SK-N-SH (cell line): ENCODE measurements around the gene SYNE1. TPM values are rescaled to one million over a fixed set of nuclear protein-coding genes. Genes with fewer than 3 reads are reported as not detected.
A peak's percentile ranks its signal among the peaks of the same experiment; 100 is the strongest.

ENCODE experiments used
- CTCF ChIA-PET: fragments of 300-600, 350-600 bp; formaldehyde crosslinking; extraction: SDS; loops from one replicate; lab custom pipeline; 2021; lab: Yijun Ruan, JAX
- POLR2A ChIA-PET: fragments of 350-600 bp; sonication (Branson Sonifier 250); formaldehyde crosslinking; extraction: SDS; loops from one replicate; lab custom pipeline; 2020; ENCODE audit warnings: antibody characterized with exemption, inconsistent platforms; lab: Yijun Ruan, JAX
- DNase-seq: peaks from one replicate; pipeline ENCODE4 v3.0.0; 2012
- H2AFZ ChIP-seq: fragments of 200-600 bp; sonication (generic); 2 replicates; pipeline ENCODE4 v1.8.1; 2016; ENCODE audit warnings: antibody characterized with exemption, mild to moderate bottlenecking, low read depth
- H3F3A ChIP-seq: fragments of 200-600 bp; sonication (generic); replicated peaks from 2 replicates; pipeline ENCODE3; 2016; ENCODE audit warnings: antibody characterized with exemption, mild to moderate bottlenecking; ENCODE audit not compliant: insufficient read depth
- H3K27ac ChIP-seq, 2 experiments: fragments of 200-500 bp in 1 of 2; fragments of 200-600 bp in 1 of 2; sonication (Bioruptor generic) in 1 of 2; sonication (generic), shearing (Covaris generic) in 1 of 2; 2 replicates each; pipeline versions ENCODE4 v1.5.1 to v1.6.1; 2014 to 2016; ENCODE audit warnings: low read depth in 2 of 2, inconsistent platforms in 1 of 2, low read length in 1 of 2, mild to moderate bottlenecking in 1 of 2, mixed read lengths in 1 of 2
- H3K27me3 ChIP-seq: fragments of 200-600 bp; sonication (generic), shearing (Covaris generic); 2 replicates; pipeline ENCODE4 v1.6.1; 2016; ENCODE audit warnings: mixed run types; ENCODE audit not compliant: insufficient read depth
- H3K36me3 ChIP-seq, 2 experiments: fragments of 200-500 bp in 1 of 2; fragments of 200-600 bp in 1 of 2; sonication (Bioruptor generic) in 1 of 2; sonication (generic) in 1 of 2; replicated peaks in 1 of 2; 2 replicates each; pipeline versions ENCODE3 to v1.5.1; 2014 to 2016; ENCODE audit warnings: low read length in 1 of 2, mild to moderate bottlenecking in 1 of 2; ENCODE audit not compliant: insufficient read depth in 2 of 2, control insufficient read depth in 1 of 2
- H3K4me1 ChIP-seq, 2 experiments: fragments of 200-500 bp in 1 of 2; fragments of 200-600 bp in 1 of 2; sonication (Bioruptor generic) in 1 of 2; sonication (generic), shearing (Covaris generic) in 1 of 2; 2 replicates each; pipeline versions ENCODE4 v1.5.1 to v1.6.1; 2014 to 2016; ENCODE audit warnings: low read depth in 1 of 2, low read length in 1 of 2, mixed run types in 1 of 2; ENCODE audit not compliant: insufficient read depth in 2 of 2, control insufficient read depth in 1 of 2
- H3K4me2 ChIP-seq: fragments of 200-600 bp; sonication (generic), shearing (Covaris generic); 2 replicates; pipeline ENCODE4 v1.6.1; 2017; ENCODE audit warnings: mixed run types
- H3K4me3 ChIP-seq, 2 experiments: fragments of 200-500 bp in 1 of 2; fragments of 200-600 bp in 1 of 2; sonication (Bioruptor generic) in 1 of 2; sonication (generic), shearing (Covaris generic) in 1 of 2; 2 replicates each; pipeline versions ENCODE4 v1.5.1 to v1.8.1; 2014 to 2016; ENCODE audit warnings: low read depth in 2 of 2, inconsistent platforms in 1 of 2, low read length in 1 of 2, mild to moderate bottlenecking in 1 of 2, mixed read lengths in 1 of 2, moderate library complexity in 1 of 2
- H3K79me2 ChIP-seq: fragments of 200-600 bp; sonication (generic); 2 replicates; pipeline ENCODE4 v1.8.1; 2017; ENCODE audit warnings: mild to moderate bottlenecking; ENCODE audit not compliant: insufficient read depth
- H3K9ac ChIP-seq: fragments of 200-600 bp; sonication (generic); 2 replicates; pipeline ENCODE4 v1.6.1; 2017; ENCODE audit warnings: mixed run types
- H3K9me2 ChIP-seq: fragments of 200-600 bp; sonication (generic); 2 replicates; pipeline ENCODE4 v1.6.1; 2017; ENCODE audit warnings: mixed run types
- H3K9me3 ChIP-seq: fragments of 200-600 bp; sonication (generic); 2 replicates; pipeline ENCODE4 v1.6.1; 2017; ENCODE audit warnings: mixed run types, mild to moderate bottlenecking, moderate library complexity
- H4K20me1 ChIP-seq: fragments of 200-600 bp; sonication (generic); 2 replicates; pipeline ENCODE4 v1.6.1; 2017; ENCODE audit warnings: mild to moderate bottlenecking, mixed run types; ENCODE audit not compliant: insufficient read depth
- CHD2 ChIP-seq: fragments of 150-350 bp; IDR thresholded peaks from 2 replicates; pipeline ENCODE4 v1.6.1; 2018; ENCODE audit warnings: low read length; ENCODE audit not compliant: partially characterized antibody
- EZH2phosphoT487 ChIP-seq: fragments of 200-600 bp; sonication (generic); IDR thresholded peaks from 2 replicates; pipeline ENCODE4 v1.6.1; 2017; ENCODE audit warnings: low read depth, mixed run types, mild to moderate bottlenecking, antibody characterized with exemption, moderate library complexity, borderline replicate concordance
- FOSL2 ChIP-seq: IDR thresholded peaks from 2 replicates; pipeline ENCODE4 v1.4.0; 2012; ENCODE audit warnings: low read depth, mild to moderate bottlenecking, moderate library complexity, borderline replicate concordance
- GABPA ChIP-seq: IDR thresholded peaks from 2 replicates; pipeline ENCODE4 v1.4.0; 2012; ENCODE audit warnings: low read depth, mild to moderate bottlenecking
- MXI1 ChIP-seq: IDR thresholded peaks from 2 replicates; pipeline ENCODE4 v1.6.1; 2012; ENCODE audit warnings: mild to moderate bottlenecking, low read depth, low read length, improper control_type of control experiment
- POLR2AphosphoS5 ChIP-seq: IDR thresholded peaks from 2 replicates; pipeline ENCODE4 v1.6.1; 2012; ENCODE audit warnings: low read depth, low read length
- RCOR1 ChIP-seq: fragments of 150-350 bp; IDR thresholded peaks from 2 replicates; pipeline ENCODE4 v1.6.1; 2017; ENCODE audit warnings: antibody characterized with exemption, low read length
- RFX5 ChIP-seq: IDR thresholded peaks from 2 replicates; pipeline ENCODE4 v1.6.1; 2012; ENCODE audit warnings: mild to moderate bottlenecking, improper control_type of control experiment, low read length
- SIN3A ChIP-seq: IDR thresholded peaks from 2 replicates; pipeline ENCODE4 v1.6.1; 2012; ENCODE audit warnings: low read depth, mild to moderate bottlenecking, low read length, moderate library complexity, borderline replicate concordance
- WGBS: methylation state at CpG from one replicate; pipeline ENCODE4 v1.1.6; 2017; ENCODE audit warnings: low lambda C conversion rate; 5-methylcytosine and 5-hydroxymethylcytosine counted together
- polyA plus RNA-seq, 3 experiments: library from polyadenylated mRNA; depleted of rRNA; stranded (reverse); fragments of >200 nt; gene quantifications; 2 replicates each; pipeline ENCODE4 v1.2.3, GENCODE V29; 2012
- TF ChIP-seq, protein P1 (sequence below): IDR thresholded peaks from 2 replicates; pipeline ENCODE4 v1.4.0; 2012; ENCODE audit warnings: low read depth, borderline replicate concordance
- TF ChIP-seq, protein P2 (sequence below): IDR thresholded peaks from 2 replicates; pipeline ENCODE4 v1.6.1; 2012; ENCODE audit warnings: mild to moderate bottlenecking, low read depth, low read length, moderate library complexity
- TF ChIP-seq, protein P3 (sequence below): fragments of 150-350 bp; IDR thresholded peaks from 2 replicates; pipeline ENCODE4 v1.6.1; 2016; ENCODE audit warnings: mild to moderate bottlenecking, low read depth, low read length
- TF ChIP-seq, protein P4 (sequence below): IDR thresholded peaks from 2 replicates; pipeline ENCODE4 v1.4.0; 2012; ENCODE audit warnings: low read depth, borderline replicate concordance
- TF ChIP-seq, protein P5 (sequence below): fragments of 200-600 bp; sonication (generic); IDR thresholded peaks from 2 replicates; pipeline ENCODE4 v1.6.1; 2017; ENCODE audit warnings: antibody characterized with exemption, mild to moderate bottlenecking, moderate library complexity

The SYNE1 gene
- polyA plus RNA-seq, 1 of the 3 experiments (the other 2 are of a cell fraction) = 31.1 TPM

DNA sequence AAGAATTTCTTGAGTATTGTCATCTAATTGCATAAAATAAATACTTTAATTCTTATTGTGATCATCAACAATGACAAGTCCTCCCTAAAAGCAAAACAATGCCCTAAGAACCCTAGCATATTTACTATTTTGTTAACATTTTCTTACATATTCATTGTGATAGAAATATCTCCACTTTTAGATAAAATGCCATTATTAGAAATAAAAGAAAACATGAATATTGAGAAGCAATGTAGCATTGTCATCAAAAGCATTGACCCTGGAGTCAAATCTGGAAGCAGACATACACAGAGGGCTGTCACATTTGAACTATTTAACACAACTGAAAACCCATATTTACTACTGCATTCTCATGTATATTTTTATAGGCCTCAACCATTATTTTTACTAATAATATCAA is 257.7 kb downstream of the SYNE1 start:
- ChIA-PET POLR2A (no interaction called here), CTCF (no interaction called here)
- peaks cover 14 to 36% of the 10 kb centered on the region in 2 experiments for H3K36me3 ChIP-seq
- peak overlapping the region; percentile 91 for H3K4me2 ChIP-seq
- no peaks in the 10 kb centered on the region for H3K9me2 ChIP-seq
- peaks cover 14% of the 10 kb centered on the region; the same call in 1 of the 2 replicates for H4K20me1 ChIP-seq
- H3K9ac ChIP-seq = peak overlapping the region; percentile 99
- DNase-seq = no peak
- peak overlapping the region; percentile 97 to 99 for H3K27ac ChIP-seq
- H3K4me1 ChIP-seq = peaks cover 0 to 11% of the 10 kb centered on the region in 2 experiments; a peak in 2 of 4 replicates
- H3K27me3 ChIP-seq = no peaks in the 10 kb centered on the region
- no peak overlapping the region for H2AFZ ChIP-seq
- peaks cover 26% of the 10 kb centered on the region for H3F3A ChIP-seq
- peak overlapping the region; percentile 59 to 76; a peak in 3 of 4 replicates for H3K4me3 ChIP-seq
- TF ChIP-seq SIN3A = no peak
- no peak for TF ChIP-seq POLR2AphosphoS5
- TF ChIP-seq, protein P1, sequence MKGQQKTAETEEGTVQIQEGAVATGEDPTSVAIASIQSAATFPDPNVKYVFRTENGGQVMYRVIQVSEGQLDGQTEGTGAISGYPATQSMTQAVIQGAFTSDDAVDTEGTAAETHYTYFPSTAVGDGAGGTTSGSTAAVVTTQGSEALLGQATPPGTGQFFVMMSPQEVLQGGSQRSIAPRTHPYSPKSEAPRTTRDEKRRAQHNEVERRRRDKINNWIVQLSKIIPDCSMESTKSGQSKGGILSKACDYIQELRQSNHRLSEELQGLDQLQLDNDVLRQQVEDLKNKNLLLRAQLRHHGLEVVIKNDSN = no peak
- TF ChIP-seq EZH2phosphoT487 = no peak
- no peak for TF ChIP-seq RFX5
- TF ChIP-seq FOSL2 = no peak
- TF ChIP-seq, all 33 proteins: peak for 0
- Histone ChIP-seq H3K79me2 (peaks cover 62% of the 10 kb centered on the region), H3K9me3 (no peaks in the 10 kb centered on the region)

DNA sequence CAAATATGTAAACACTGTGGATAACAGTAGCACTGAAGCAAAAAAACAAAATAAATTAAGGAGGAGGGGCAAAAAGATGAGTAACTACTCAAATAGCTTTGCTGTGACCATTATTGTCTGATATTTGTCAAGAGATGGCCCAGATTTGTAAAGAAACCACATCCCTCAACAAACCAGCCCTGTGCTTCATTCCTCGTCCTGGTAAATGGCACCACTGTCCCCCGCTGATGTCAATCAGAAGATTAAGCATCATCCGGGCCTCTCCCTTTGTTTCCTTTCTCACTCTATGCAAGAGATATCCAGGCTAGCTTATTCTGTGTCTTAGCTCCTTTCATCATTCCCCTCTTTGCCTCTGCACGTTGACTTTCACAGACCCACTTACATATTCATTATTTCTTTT is 259.0 kb downstream of the SYNE1 start:
- Histone ChIP-seq H3K27me3 (no peaks in the 10 kb centered on the region), H3K9ac (no peak overlapping the region), H3K9me2 (no peaks in the 10 kb centered on the region), H3K27ac (peak overlapping the region in 1 of 2 experiments; percentile 49; a peak in 1 of 4 replicates), H3F3A (peaks cover 26% of the 10 kb centered on the region), H3K4me3 (peak overlapping the region in 1 of 2 experiments; percentile 51; a peak in 2 of 4 replicates), H2AFZ (no peak overlapping the region), H3K4me2 (peak overlapping the region; percentile 91), H3K79me2 (peaks cover 67% of the 10 kb centered on the region), H3K4me1 (peaks cover 0 to 11% of the 10 kb centered on the region in 2 experiments; a peak in 2 of 4 replicates), H3K9me3 (no peaks in the 10 kb centered on the region), H3K36me3 (peaks cover 22 to 41% of the 10 kb centered on the region in 2 experiments), H4K20me1 (peaks cover 14% of the 10 kb centered on the region; the same call in 1 of the 2 replicates)
- no peak for TF ChIP-seq MXI1
- no peak for TF ChIP-seq CHD2
- no peak for TF ChIP-seq FOSL2
- TF ChIP-seq, protein P2, sequence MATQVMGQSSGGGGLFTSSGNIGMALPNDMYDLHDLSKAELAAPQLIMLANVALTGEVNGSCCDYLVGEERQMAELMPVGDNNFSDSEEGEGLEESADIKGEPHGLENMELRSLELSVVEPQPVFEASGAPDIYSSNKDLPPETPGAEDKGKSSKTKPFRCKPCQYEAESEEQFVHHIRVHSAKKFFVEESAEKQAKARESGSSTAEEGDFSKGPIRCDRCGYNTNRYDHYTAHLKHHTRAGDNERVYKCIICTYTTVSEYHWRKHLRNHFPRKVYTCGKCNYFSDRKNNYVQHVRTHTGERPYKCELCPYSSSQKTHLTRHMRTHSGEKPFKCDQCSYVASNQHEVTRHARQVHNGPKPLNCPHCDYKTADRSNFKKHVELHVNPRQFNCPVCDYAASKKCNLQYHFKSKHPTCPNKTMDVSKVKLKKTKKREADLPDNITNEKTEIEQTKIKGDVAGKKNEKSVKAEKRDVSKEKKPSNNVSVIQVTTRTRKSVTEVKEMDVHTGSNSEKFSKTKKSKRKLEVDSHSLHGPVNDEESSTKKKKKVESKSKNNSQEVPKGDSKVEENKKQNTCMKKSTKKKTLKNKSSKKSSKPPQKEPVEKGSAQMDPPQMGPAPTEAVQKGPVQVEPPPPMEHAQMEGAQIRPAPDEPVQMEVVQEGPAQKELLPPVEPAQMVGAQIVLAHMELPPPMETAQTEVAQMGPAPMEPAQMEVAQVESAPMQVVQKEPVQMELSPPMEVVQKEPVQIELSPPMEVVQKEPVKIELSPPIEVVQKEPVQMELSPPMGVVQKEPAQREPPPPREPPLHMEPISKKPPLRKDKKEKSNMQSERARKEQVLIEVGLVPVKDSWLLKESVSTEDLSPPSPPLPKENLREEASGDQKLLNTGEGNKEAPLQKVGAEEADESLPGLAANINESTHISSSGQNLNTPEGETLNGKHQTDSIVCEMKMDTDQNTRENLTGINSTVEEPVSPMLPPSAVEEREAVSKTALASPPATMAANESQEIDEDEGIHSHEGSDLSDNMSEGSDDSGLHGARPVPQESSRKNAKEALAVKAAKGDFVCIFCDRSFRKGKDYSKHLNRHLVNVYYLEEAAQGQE = no peak
- TF ChIP-seq RCOR1 = no peak
- TF ChIP-seq, protein P3, sequence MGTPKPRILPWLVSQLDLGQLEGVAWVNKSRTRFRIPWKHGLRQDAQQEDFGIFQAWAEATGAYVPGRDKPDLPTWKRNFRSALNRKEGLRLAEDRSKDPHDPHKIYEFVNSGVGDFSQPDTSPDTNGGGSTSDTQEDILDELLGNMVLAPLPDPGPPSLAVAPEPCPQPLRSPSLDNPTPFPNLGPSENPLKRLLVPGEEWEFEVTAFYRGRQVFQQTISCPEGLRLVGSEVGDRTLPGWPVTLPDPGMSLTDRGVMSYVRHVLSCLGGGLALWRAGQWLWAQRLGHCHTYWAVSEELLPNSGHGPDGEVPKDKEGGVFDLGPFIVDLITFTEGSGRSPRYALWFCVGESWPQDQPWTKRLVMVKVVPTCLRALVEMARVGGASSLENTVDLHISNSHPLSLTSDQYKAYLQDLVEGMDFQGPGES = no peak
- TF ChIP-seq, protein P4, sequence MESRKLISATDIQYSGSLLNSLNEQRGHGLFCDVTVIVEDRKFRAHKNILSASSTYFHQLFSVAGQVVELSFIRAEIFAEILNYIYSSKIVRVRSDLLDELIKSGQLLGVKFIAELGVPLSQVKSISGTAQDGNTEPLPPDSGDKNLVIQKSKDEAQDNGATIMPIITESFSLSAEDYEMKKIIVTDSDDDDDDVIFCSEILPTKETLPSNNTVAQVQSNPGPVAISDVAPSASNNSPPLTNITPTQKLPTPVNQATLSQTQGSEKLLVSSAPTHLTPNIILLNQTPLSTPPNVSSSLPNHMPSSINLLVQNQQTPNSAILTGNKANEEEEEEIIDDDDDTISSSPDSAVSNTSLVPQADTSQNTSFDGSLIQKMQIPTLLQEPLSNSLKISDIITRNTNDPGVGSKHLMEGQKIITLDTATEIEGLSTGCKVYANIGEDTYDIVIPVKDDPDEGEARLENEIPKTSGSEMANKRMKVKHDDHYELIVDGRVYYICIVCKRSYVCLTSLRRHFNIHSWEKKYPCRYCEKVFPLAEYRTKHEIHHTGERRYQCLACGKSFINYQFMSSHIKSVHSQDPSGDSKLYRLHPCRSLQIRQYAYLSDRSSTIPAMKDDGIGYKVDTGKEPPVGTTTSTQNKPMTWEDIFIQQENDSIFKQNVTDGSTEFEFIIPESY = no peak
- TF ChIP-seq, protein P1 = no peak
- TF ChIP-seq GABPA = no peak
- TF ChIP-seq, protein P5, sequence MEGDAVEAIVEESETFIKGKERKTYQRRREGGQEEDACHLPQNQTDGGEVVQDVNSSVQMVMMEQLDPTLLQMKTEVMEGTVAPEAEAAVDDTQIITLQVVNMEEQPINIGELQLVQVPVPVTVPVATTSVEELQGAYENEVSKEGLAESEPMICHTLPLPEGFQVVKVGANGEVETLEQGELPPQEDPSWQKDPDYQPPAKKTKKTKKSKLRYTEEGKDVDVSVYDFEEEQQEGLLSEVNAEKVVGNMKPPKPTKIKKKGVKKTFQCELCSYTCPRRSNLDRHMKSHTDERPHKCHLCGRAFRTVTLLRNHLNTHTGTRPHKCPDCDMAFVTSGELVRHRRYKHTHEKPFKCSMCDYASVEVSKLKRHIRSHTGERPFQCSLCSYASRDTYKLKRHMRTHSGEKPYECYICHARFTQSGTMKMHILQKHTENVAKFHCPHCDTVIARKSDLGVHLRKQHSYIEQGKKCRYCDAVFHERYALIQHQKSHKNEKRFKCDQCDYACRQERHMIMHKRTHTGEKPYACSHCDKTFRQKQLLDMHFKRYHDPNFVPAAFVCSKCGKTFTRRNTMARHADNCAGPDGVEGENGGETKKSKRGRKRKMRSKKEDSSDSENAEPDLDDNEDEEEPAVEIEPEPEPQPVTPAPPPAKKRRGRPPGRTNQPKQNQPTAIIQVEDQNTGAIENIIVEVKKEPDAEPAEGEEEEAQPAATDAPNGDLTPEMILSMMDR = no peak
- TF ChIP-seq EZH2phosphoT487 = no peak
- no peak for TF ChIP-seq SIN3A
- WGBS = 61% methylated on average over 4 of the region's 4 CpGs
- ChIA-PET POLR2A (no interaction called here), CTCF (interaction anchor here (1.0 kb wide), 1 partner anchor 9 kb away, joined by 3 read pairs; no protein-coding TSS in a partner anchor)
- no peak for DNase-seq
